HL-60 (cell line): Measurements from ENCODE around the gene VPREB3.
A peak's percentile ranks its signal among the peaks of the same experiment; 100 is the strongest.

Experiments used
- DNase-seq, 2 experiments: peaks; one replicate each; pipeline ENCODE4 v3.0.0-alpha.2; 2010 to 2020; ENCODE audit warnings: low read depth in 1 of 2, low spot score in 1 of 2
- H3K27ac ChIP-seq: fragments of 250-450 bp; sonication (Bioruptor Pico); replicated peaks from 2 replicates; pipeline ENCODE4 v1.5.1; 2020; ENCODE audit warnings: mild to moderate bottlenecking, moderate library complexity
- H3K27me3 ChIP-seq: fragments of 250-450 bp; sonication (Bioruptor Pico); 2 replicates; pipeline ENCODE4 v1.5.1; 2021; ENCODE audit warnings: mild to moderate bottlenecking, moderate library complexity; ENCODE audit not compliant: insufficient read depth, poor library complexity, severe bottlenecking
- H3K4me3 ChIP-seq: replicated peaks from 2 replicates; pipeline ENCODE4 v1.5.1; 2011; ENCODE audit warnings: mild to moderate bottlenecking, control low read depth, low read length; ENCODE audit not compliant: insufficient read depth
- CTCF ChIP-seq: IDR thresholded peaks from one replicate; pipeline ENCODE4 v1.5.1; 2011; ENCODE audit warnings: low read length, control low read depth, inconsistent platforms; ENCODE audit not compliant: insufficient read depth
- GABPA ChIP-seq: IDR thresholded peaks from 2 replicates; pipeline ENCODE4 v1.6.1; 2012; ENCODE audit warnings: low read depth
- POLR2AphosphoS5 ChIP-seq: IDR thresholded peaks from 2 replicates; pipeline ENCODE4 v1.6.1; 2012; ENCODE audit warnings: low read depth
- REST ChIP-seq: IDR thresholded peaks from 2 replicates; pipeline ENCODE4 v1.6.1; 2012; ENCODE audit warnings: low read depth; ENCODE audit not compliant: insufficient replicate concordance
- SPI1 ChIP-seq: IDR thresholded peaks from 2 replicates; pipeline ENCODE4 v1.6.1; 2012; ENCODE audit warnings: low read depth, mild to moderate bottlenecking, borderline replicate concordance

The VPREB3 gene

GRCh38 chr22:23720855-23721254 is 33.4 kb downstream of the VPREB3 start:
- Histone ChIP-seq H3K27me3 (no peaks in the 10 kb centered on the region), H3K4me3 (no peak overlapping the region), H3K27ac (no peak overlapping the region)
- no peak for DNase-seq
- no peak for TF ChIP-seq POLR2AphosphoS5
- no peak for TF ChIP-seq REST
- no peak for TF ChIP-seq SPI1

GRCh38 chr22:23718371-23719165 is 35.7 kb downstream of the VPREB3 start:
- no peak overlapping the region for H3K4me3 ChIP-seq
- DNase-seq = no peak
- no peak overlapping the region for H3K27ac ChIP-seq
- no peak for TF ChIP-seq GABPA
- no peak for TF ChIP-seq CTCF
- TF ChIP-seq POLR2AphosphoS5 = no peak
- TF ChIP-seq SPI1 = no peak
- no peak for TF ChIP-seq REST
- no peaks in the 10 kb centered on the region for H3K27me3 ChIP-seq

GRCh38 chr22:23716811-23717801 is 37.1 kb downstream of the VPREB3 start:
- Histone ChIP-seq H3K27ac (peak overlapping the region; percentile 69), H3K27me3 (no peaks in the 10 kb centered on the region), H3K4me3 (peak overlapping the region; percentile 85)
- peak; percentile 84 to 88 for DNase-seq
- TF ChIP-seq POLR2AphosphoS5 (peak; percentile 73; the same call in 1 of the 2 replicates), REST (no peak)
